Astrocyte (in vitro differentiated cells and primary cell): Measurements from ENCODE around the gene CKS1B. TPM values are rescaled to one million over a fixed set of nuclear protein-coding genes. Genes with fewer than 3 reads are reported as not detected.

Experiments
- DNase-seq: peaks from one replicate; pipeline ENCODE4 v3.0.0-alpha.2; 2010; ENCODE audit warnings: low read depth
- FAIRE-seq: peaks from 2 replicates; lab custom pipeline; 2011; peaks lifted over from hg19 to GRCh38; lab: Jason Lieb, UNC
- H2AFZ ChIP-seq: 2 replicates; pipeline ENCODE4 v1.6.0; 2012; ENCODE audit warnings: low read depth, low read length, inconsistent platforms
- H3K27ac ChIP-seq: 2 replicates; pipeline ENCODE4 v1.5.1; 2011; ENCODE audit warnings: low read depth, low read length, inconsistent platforms
- H3K27me3 ChIP-seq: 2 replicates; pipeline ENCODE4 v1.6.0; 2011; ENCODE audit warnings: low read length, inconsistent platforms; ENCODE audit not compliant: insufficient read depth
- H3K36me3 ChIP-seq: 2 replicates; pipeline ENCODE4 v1.5.1; 2011; ENCODE audit warnings: low read length, inconsistent platforms; ENCODE audit not compliant: insufficient read depth
- H3K4me1 ChIP-seq: 2 replicates; pipeline ENCODE4 v1.5.1; 2011; ENCODE audit warnings: low read length, inconsistent platforms; ENCODE audit not compliant: insufficient read depth
- H3K4me2 ChIP-seq: 2 replicates; pipeline ENCODE4 v1.6.0; 2012; ENCODE audit warnings: low read length, inconsistent platforms
- H3K4me3 ChIP-seq: 2 replicates; pipeline ENCODE4 v1.5.1; 2011; ENCODE audit warnings: low read depth, mild to moderate bottlenecking, low read length, inconsistent platforms; ENCODE audit not compliant: insufficient read depth
- H3K79me2 ChIP-seq: 2 replicates; pipeline ENCODE4 v1.6.0; 2012; ENCODE audit warnings: mild to moderate bottlenecking, low read length, inconsistent platforms; ENCODE audit not compliant: insufficient read depth
- H3K9ac ChIP-seq: 2 replicates; pipeline ENCODE4 v1.6.0; 2012; ENCODE audit warnings: mild to moderate bottlenecking, low read length, inconsistent platforms
- H3K9me3 ChIP-seq: 2 replicates; pipeline ENCODE4 v1.5.1; 2012; ENCODE audit warnings: low read depth, mild to moderate bottlenecking, low read length, inconsistent platforms; ENCODE audit not compliant: insufficient read depth
- H4K20me1 ChIP-seq: 2 replicates; pipeline ENCODE4 v1.6.0; 2012; ENCODE audit warnings: low read length, inconsistent platforms; ENCODE audit not compliant: insufficient read depth
- H3K27ac Mint-ChIP-seq: one replicate; pipeline ENCODE4 v1.8.0; 2021; ENCODE audit warnings: mild to moderate bottlenecking, mixed read lengths; ENCODE audit not compliant: unreplicated experiment
- H3K27me3 Mint-ChIP-seq: one replicate; pipeline ENCODE4 v1.8.0; 2021; ENCODE audit warnings: low read depth, mixed read lengths; ENCODE audit not compliant: unreplicated experiment
- H3K36me3 Mint-ChIP-seq: one replicate; pipeline ENCODE4 v1.8.0; 2021; ENCODE audit warnings: low read depth, mixed read lengths; ENCODE audit not compliant: unreplicated experiment
- H3K4me1 Mint-ChIP-seq: one replicate; pipeline ENCODE4 v1.8.0; 2021; ENCODE audit warnings: low read depth, mixed read lengths; ENCODE audit not compliant: unreplicated experiment
- H3K4me3 Mint-ChIP-seq: one replicate; pipeline ENCODE4 v1.8.0; 2021; ENCODE audit warnings: mild to moderate bottlenecking, moderate library complexity, mixed read lengths; ENCODE audit not compliant: unreplicated experiment
- H3K9me3 Mint-ChIP-seq: one replicate; pipeline ENCODE4 v1.8.0; 2021; ENCODE audit warnings: mild to moderate bottlenecking, mixed read lengths; ENCODE audit not compliant: unreplicated experiment
- EZH2 ChIP-seq: IDR thresholded peaks from 2 replicates; pipeline ENCODE4 v1.6.1; 2012; ENCODE audit warnings: mild to moderate bottlenecking, low read length, inconsistent platforms; ENCODE audit not compliant: insufficient read depth
- microRNA-seq: library from miRNA; unstranded; fragments of <30 nt; microRNA quantifications from one replicate; pipeline ENCODE4 v1.2.0, GENCODE V29; 2020
- total RNA-seq: library from RNA; stranded (reverse); gene quantifications from 2 replicates; pipeline ENCODE4 v1.2.1, GENCODE V29; 2021
- TF ChIP-seq, protein P1 (sequence below): IDR thresholded peaks from 2 replicates; pipeline ENCODE4 v1.5.1; 2011; ENCODE audit warnings: low read depth, mild to moderate bottlenecking, inconsistent platforms, low read length, moderate library complexity; ENCODE audit not compliant: insufficient read depth

The CKS1B gene
- total RNA-seq, 1 donor from 2014 or later: 37.9 TPM

DNA sequence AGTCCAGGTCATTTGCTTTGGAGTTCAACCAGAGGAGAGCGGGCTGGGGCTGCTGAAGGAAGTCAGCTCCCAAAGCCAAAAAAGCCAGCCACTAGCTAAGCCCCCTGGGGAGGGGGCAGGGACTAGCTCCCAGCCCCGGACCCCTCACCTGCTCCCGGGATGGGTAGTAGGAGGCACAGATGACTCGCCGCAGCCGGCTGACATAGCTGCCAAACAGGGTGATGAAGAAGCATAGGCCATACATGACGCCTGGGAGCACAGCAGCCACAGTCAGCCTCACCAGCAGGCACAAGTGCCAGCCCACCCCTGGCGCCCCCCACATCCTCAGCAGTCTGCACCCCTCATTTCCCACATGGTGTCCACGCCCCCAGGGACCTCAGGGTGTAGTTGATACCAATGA lies 51.7 kb downstream of the CKS1B start:
- Mint-ChIP-seq H3K27ac (no peak overlapping the region), H3K27me3 (peaks cover 13% of the 10 kb centered on the region), H3K4me1 (peaks cover 7% of the 10 kb centered on the region), H3K4me3 (no peak overlapping the region), H3K9me3 (no peaks in the 10 kb centered on the region), H3K36me3 (no peaks in the 10 kb centered on the region)
- Histone ChIP-seq H3K27me3 (no peaks in the 10 kb centered on the region), H2AFZ (no peak overlapping the region), H3K27ac (no peak overlapping the region), H3K36me3 (no peaks in the 10 kb centered on the region), H3K9me3 (no peaks in the 10 kb centered on the region), H4K20me1 (no peaks in the 10 kb centered on the region), H3K4me1 (no peaks in the 10 kb centered on the region), H3K9ac (no peak overlapping the region), H3K4me3 (no peak overlapping the region), H3K4me2 (no peak overlapping the region), H3K79me2 (no peaks in the 10 kb centered on the region)
- DNase-seq (no peak), FAIRE-seq (no peak)
- TF ChIP-seq, protein P1, sequence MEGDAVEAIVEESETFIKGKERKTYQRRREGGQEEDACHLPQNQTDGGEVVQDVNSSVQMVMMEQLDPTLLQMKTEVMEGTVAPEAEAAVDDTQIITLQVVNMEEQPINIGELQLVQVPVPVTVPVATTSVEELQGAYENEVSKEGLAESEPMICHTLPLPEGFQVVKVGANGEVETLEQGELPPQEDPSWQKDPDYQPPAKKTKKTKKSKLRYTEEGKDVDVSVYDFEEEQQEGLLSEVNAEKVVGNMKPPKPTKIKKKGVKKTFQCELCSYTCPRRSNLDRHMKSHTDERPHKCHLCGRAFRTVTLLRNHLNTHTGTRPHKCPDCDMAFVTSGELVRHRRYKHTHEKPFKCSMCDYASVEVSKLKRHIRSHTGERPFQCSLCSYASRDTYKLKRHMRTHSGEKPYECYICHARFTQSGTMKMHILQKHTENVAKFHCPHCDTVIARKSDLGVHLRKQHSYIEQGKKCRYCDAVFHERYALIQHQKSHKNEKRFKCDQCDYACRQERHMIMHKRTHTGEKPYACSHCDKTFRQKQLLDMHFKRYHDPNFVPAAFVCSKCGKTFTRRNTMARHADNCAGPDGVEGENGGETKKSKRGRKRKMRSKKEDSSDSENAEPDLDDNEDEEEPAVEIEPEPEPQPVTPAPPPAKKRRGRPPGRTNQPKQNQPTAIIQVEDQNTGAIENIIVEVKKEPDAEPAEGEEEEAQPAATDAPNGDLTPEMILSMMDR: no peak

DNA sequence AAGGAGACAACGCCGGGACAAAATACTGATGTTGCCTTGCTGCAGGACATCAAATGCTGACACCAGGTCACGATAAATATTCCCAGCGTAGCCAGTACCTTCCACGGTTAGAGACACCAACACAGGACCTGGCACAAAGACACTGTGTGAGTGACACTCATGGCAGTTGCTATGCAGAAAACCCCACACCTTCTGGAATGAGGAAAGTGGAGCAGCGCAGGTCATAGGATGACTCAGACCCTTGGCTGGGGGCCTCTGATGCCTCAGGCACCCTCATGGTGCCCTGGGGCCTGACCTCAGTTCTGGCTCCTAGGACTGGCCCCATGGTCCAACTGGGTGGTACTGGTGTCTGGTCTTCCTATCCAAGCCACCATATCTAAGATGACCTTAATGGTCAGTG lies 52.1 kb downstream of the CKS1B start:
- Histone ChIP-seq H3K27me3 (no peaks in the 10 kb centered on the region), H3K4me1 (no peaks in the 10 kb centered on the region), H2AFZ (no peak overlapping the region), H3K9me3 (no peaks in the 10 kb centered on the region), H3K9ac (no peak overlapping the region), H3K27ac (no peak overlapping the region), H3K4me3 (no peak overlapping the region), H3K79me2 (no peaks in the 10 kb centered on the region), H3K36me3 (no peaks in the 10 kb centered on the region), H4K20me1 (no peaks in the 10 kb centered on the region), H3K4me2 (no peak overlapping the region)
- H3K36me3 Mint-ChIP-seq: no peaks in the 10 kb centered on the region
- DNase-seq (no peak), FAIRE-seq (no peak)
- H3K9me3 Mint-ChIP-seq: no peaks in the 10 kb centered on the region
- H3K27me3 Mint-ChIP-seq: peaks cover 13% of the 10 kb centered on the region
- no peak overlapping the region for H3K27ac Mint-ChIP-seq
- H3K4me1 Mint-ChIP-seq: peaks cover 7% of the 10 kb centered on the region
- TF ChIP-seq, protein P1: no peak
- TF ChIP-seq EZH2: no peak
- H3K4me3 Mint-ChIP-seq: no peak overlapping the region

Small RNAs within 50 kb of the gene (microRNA-seq; reads per million reads assigned to microRNA genes)
- gene MIR4258: not detected

Other genes starting within 250 kb of the CKS1B start
- gene KCNN3, start 104.4 kb upstream of the CKS1B start, total RNA-seq: 0.46 and 0.66 TPM in 2 replicates
- gene PMVK, start 38.0 kb upstream of the CKS1B start, total RNA-seq: 15.5 and 15.6 TPM in 2 replicates
- gene PBXIP1, start 18.6 kb upstream of the CKS1B start, total RNA-seq: 89.2 and 96.4 TPM in 2 replicates
- 20.0 and 21.8 TPM in 2 replicates for gene PYGO2, start 12.9 kb upstream of the CKS1B start, total RNA-seq
- 391 and 397 TPM in 2 replicates for gene SHC1, start 3.9 kb upstream of the CKS1B start, total RNA-seq
- gene FLAD1, start 8.7 kb downstream of the CKS1B start, total RNA-seq: 46.6 and 51.5 TPM in 2 replicates
- gene LENEP, start 18.9 kb downstream of the CKS1B start, total RNA-seq: 0.99 TPM in 1 of 2 replicates, not detected in the other
- gene ZBTB7B, start 28.1 kb downstream of the CKS1B start, total RNA-seq: 46.1 and 47.5 TPM in 2 replicates
- 0.34 and 0.36 TPM in 2 replicates for gene DCST2, start 59.1 kb downstream of the CKS1B start, total RNA-seq
- gene DCST1, start 59.1 kb downstream of the CKS1B start, total RNA-seq: not detected in 2 replicates
- gene ADAM15, start 76.6 kb downstream of the CKS1B start, total RNA-seq: 66.8 and 68.3 TPM in 2 replicates
- gene EFNA4, start 89.1 kb downstream of the CKS1B start, total RNA-seq: 11.8 TPM in 2 replicates
- 2.9 and 3.4 TPM in 2 replicates for gene EFNA3, start 104.2 kb downstream of the CKS1B start, total RNA-seq
- 11.3 and 16.4 TPM in 2 replicates for gene EFNA1, start 153.2 kb downstream of the CKS1B start, total RNA-seq
- gene SLC50A1, start 161.2 kb downstream of the CKS1B start, total RNA-seq: 22.8 and 25.4 TPM in 2 replicates
- gene DPM3, start 165.8 kb downstream of the CKS1B start, total RNA-seq: 31.0 and 36.2 TPM in 2 replicates
- gene KRTCAP2, start 198.6 kb downstream of the CKS1B start, total RNA-seq: 161 TPM in 2 replicates
- gene TRIM46, start 199.2 kb downstream of the CKS1B start, total RNA-seq: 13.2 and 13.6 TPM in 2 replicates
- gene THBS3, start 233.2 kb downstream of the CKS1B start, total RNA-seq: 153 and 162 TPM in 2 replicates
- 39.8 and 41.8 TPM in 2 replicates for gene MTX1, start 234.0 kb downstream of the CKS1B start, total RNA-seq